Jurkat, Clone E6-1 (cell line): Measurements from ENCODE around the gene WDR55.
"Not testable (repeated sequence)": the region's sequence is repeated elsewhere in the genome, so short reads cannot be mapped to it uniquely, and the experiment has no call there.

ENCODE experiments used
- DNase-seq: peaks from one replicate; pipeline ENCODE4 v3.0.0-alpha.2; 2011; ENCODE audit warnings: low read depth, low spot score
- H3K4me3 ChIP-seq: 2 replicates; pipeline ENCODE4 v1.5.1; 2011; ENCODE audit warnings: mild to moderate bottlenecking, low read length, control low read depth, moderate library complexity

Gene WDR55

GRCh38 chr5:140641716-140642115 lies 23.0 kb upstream of the WDR55 start:
- H3K4me3 ChIP-seq, result no peak overlapping the region
- no peak for DNase-seq

- no peak overlapping the region for H3K4me3 ChIP-seq
- no peak for DNase-seq
Observed at GRCh38 chr5:140642718-140643117, 22.0 kb upstream of the WDR55 start.

DNA sequence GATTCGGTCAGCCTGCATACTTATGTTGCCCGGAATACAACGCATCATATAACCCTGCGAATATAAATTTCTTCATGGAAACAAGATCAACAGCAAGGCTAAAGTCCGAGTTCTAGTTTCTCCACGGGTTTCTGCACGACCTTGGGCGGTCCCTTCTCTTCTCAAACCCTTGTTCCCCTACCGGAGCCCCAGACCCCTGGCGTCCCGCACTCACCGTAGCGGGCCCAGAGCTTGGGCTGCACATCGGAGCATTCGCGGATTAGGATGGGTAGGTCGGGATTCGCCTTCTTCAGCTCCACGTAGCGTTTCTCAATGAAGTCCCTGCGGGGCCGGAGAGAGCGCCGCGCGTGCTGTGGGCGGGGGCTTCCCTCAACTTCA lies 17.7 kb upstream of the WDR55 start:
- H3K4me3 ChIP-seq, result peak overlapping the region; percentile 95
- no peak for DNase-seq

GRCh38 chr5:140658870-140659269 lies 5.8 kb upstream of the WDR55 start:
- H3K4me3 ChIP-seq, result no peak overlapping the region
- no peak for DNase-seq

GRCh38 chr5:140660371-140660770 lies 4.3 kb upstream of the WDR55 start:
- DNase-seq, H3K4me3 ChIP-seq: not testable (repeated sequence)

DNA sequence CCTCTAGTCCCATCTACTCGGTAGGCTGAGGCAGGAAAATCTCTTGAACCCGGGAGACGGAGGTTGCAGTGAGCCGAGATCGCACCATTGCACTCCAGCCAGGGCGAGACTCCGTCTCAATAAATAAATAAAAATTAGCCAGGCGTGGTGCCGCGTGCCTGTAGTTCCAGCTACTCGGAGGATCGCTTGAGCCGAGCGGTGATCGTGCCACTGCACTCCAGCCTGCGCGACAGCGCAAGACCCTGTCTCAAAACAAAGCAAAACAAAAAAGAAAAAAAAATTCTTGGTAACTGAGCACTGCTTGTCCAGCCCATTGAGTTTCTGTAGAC lies 710 bp upstream of the WDR55 start:
- H3K4me3 ChIP-seq, result peak overlapping the region; percentile 77
- no peak for DNase-seq

- DNase-seq, result not testable (repeated sequence)
Observed at GRCh38 chr5:140671035-140671434, 6.3 kb downstream of the WDR55 start.

DNA sequence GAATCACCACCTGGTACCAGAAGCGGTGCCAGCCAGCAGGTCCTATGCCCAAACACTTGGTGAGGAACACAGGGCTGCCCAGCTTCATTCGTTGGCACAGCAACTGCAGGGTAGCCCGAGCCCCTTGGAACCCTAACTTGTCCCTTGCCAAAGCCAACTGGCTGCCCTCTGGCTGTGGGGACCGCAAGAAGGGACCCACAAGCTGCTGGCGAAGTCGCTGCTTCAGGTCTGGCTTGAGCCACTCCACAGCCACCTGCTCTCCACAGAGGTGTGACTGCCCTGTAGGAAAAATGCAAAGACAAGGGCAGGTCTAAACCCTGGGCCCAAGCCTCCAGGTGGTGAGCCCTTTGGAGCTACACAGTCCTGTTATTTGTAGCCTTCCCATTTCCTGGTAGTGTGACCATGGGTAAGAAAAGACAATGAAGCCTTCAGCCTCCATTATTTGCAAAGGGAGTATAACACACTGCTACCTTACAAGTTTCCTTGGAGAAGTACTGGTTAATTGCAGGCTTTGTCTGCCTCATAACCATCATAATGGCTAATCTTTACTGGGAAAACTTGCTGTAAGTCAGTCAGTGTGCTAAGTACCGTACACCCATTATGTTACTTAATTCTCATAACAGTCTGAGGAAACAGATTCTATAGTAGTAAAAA lies 6.9 kb downstream of the WDR55 start:
- no peak for DNase-seq
- H3K4me3 ChIP-seq, result no peak overlapping the region

More at GRCh38 chr5:140671035-140671434, 6.3 kb downstream of the WDR55 start:
- H3K4me3 ChIP-seq, result not testable (repeated sequence)

- DNase-seq, result no peak
- no peak overlapping the region for H3K4me3 ChIP-seq
Observed at GRCh38 chr5:140672455-140673186, 7.9 kb downstream of the WDR55 start.

DNA sequence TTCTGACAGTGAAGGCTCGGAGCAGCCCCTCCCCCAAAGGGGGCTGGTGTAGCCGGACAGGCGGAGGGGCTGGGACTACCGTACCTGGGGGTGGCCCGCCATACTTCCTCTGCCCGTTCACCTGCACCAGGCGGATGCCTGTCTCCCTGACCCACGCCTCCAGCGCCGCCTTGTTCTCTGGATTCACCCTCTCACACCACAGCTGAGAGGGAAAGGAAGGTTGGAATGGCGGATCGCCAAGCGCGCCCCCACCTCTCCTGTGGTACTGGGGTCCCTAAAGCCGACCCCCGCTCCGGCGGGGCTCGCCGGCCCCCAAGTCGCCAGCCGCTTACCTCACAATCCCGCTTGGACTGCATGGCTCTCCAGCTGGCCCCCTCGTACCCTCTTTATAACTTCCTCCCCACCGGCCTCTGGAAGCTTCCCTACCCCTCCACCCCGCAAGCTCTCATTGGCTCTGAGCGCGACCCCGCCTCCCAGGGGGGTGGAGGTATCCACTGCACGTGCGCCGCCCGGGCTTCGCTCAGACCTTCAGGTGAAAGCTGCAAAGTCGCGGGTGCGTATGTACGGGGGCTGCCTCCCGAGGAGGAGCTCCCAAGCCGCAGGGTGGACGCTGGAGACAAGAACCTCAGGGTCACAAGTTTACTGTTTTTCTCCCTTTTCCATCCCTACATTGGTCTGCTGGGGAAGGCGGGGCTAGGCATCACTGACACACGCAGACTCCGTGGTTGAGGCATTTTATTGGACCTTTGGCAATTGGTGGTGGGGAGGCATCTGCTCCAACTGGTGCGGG lies 8.7 kb downstream of the WDR55 start, which contains the start of gene DND1:
TSS of gene DND1 (minus strand) at position 390 of the 790 bp plus-strand sequence. CDS start at position 356, 34 bp downstream.
- H3K4me3 ChIP-seq, result no peak within 1 kb of the TSS
- no peak for DNase-seq

DNA sequence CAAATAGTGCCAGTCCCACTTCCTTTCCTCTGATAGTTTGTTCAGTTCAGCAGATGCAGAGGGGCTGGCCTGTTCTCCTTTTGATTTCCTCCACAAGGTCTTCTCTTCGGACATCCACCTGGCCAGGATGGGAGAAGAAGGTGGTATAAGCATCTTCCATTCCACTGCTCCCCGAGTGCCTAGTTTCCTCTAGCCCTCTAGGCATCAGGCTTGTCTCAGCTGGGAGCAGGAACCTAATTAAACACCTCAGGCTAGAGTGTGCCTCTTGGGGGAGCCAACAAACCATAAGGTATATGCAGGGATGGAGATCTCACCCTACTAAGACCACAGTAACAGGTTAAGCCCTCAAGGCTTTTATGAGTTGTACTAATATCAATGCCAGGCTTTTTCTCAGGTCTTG lies 9.5 kb downstream of the WDR55 start:
- DNase-seq, result no peak
- no peak overlapping the region for H3K4me3 ChIP-seq

DNA sequence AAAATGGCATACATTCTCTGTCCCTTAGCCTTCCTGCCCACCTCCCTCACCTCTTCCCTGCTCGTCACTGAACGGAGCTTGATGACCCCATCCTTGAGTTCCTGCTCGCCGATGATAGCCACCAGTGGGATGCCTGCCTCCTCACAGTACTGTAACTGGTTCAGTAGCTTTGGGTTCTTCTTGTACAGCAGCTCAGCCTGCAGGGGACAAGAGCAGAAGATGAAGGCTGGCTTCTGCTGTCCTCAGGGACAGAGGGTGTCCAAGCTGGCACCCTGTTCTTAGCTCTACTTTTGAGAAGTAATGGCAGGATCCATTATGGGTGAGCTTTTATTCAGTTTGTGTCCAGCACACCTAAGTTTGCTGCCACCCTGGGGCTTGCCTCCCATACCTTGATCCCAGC lies 9.9 kb downstream of the WDR55 start:
- no peak for DNase-seq
- H3K4me3 ChIP-seq, result no peak overlapping the region

- no peak for DNase-seq
- no peak overlapping the region for H3K4me3 ChIP-seq
Observed at GRCh38 chr5:140677947-140678346, 13.2 kb downstream of the WDR55 start.

DNA sequence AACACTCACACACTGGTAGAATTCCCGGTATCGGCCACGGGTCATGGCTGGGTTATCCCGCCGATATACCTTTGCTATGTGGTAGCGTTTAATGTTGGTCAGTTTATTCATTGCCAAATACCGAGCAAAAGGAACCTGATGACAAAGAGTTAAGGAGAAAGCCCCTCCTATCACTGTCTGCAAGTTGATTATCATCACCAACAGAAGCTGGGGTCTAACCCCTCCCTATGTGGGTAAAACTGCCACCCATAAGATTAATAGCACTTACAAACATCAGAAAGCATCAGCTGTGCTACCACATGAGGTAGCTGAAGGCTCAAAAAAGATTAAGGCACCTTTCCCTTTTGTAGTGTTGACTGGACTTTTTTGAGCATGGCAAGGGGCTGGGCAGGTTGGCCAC lies 14.3 kb downstream of the WDR55 start:
- DNase-seq, result no peak
- no peak overlapping the region for H3K4me3 ChIP-seq

DNA sequence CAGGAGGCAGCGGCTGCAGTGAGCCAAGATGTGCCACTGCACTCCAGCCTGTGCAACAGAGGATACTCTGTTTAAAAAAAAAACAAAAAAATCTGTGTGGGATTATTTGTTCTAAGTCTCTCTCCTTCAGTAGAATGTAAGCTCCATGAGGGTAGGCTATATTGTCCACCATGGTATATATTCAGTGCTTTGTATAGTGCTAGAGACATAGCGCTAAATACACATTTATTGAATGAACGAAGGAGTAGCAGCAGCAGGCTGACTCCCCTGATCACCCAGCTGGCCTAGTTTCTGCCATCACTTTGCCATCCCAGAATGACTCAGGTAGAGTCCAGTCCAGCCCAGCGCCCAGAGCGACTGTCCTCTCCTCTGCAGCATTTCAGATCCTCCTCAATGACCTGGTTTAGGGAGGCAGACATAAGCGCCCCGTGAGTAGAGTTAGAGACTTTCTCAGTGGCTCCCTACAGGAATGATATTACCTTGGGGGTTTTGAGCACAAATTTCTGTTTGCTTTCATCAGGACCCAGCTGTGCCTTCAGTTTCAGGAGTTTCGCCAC lies 25.8 kb downstream of the WDR55 start:
- H3K4me3 ChIP-seq, result peak overlapping the region; percentile 94
- no peak for DNase-seq

DNA sequence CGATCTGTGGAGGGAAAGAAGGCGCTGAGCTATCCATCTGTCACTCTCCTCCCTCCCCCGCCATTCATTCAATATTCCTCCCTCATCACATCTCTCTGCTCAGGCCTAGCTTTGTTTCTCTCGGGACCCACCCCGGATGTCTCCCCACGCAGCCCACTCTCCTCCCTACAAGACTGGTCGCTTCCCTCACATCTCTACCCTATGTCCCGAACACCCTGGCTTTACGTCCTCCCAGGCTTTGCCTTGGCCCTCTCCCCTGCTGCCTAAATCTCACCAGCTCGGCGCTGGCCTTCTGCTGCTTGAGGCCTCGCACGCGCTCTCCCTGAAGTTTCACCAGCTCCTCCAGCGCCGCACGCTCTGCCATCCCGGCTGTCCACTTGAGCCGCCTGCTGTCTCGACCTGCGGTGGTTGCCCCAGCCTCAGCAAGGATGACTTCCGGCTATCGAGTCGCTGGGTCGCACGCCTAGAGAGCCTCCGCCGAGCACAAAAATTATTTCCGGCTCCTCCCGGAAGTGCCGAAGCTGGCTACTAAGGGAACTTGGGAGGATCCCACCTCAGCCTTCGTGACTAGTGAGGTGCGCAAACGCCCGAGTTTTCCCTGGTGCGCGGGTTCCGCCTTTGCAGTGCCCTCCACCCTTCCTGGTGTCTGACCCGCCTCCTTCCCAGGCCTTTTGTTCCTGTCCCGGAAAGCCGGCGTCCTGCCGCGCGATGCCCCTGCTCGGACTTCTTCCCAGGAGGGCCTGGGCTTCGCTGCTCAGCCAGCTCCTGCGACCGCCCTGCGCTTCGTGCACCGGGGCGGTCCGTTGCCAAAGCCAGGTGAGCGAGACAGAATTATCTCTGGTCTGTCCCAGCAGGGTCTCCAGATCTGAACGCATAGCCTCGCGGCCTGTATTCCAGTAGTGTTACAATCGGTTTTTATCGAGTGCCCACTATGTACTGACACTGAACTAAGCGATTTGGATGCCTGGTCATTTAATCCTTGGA lies 26.5 kb downstream of the WDR55 start, which contains the start of the genes HARS1 and HARS2:
TSS of gene HARS1 (minus strand) at position 430 of the 984 bp plus-strand sequence. CDS start at position 364, 66 bp downstream.
TSS of gene HARS2 (plus strand) at position 515 of the 984 bp plus-strand sequence. CDS start at position 709, 194 bp downstream.
- H3K4me3 ChIP-seq, result peak within 1 kb of the TSS; percentile 94
- peak; percentile 86 for DNase-seq

- H3K4me3 ChIP-seq, result no peak overlapping the region
- DNase-seq, result no peak
Observed at GRCh38 chr5:140694276-140694675, 29.6 kb downstream of the WDR55 start.

DNA sequence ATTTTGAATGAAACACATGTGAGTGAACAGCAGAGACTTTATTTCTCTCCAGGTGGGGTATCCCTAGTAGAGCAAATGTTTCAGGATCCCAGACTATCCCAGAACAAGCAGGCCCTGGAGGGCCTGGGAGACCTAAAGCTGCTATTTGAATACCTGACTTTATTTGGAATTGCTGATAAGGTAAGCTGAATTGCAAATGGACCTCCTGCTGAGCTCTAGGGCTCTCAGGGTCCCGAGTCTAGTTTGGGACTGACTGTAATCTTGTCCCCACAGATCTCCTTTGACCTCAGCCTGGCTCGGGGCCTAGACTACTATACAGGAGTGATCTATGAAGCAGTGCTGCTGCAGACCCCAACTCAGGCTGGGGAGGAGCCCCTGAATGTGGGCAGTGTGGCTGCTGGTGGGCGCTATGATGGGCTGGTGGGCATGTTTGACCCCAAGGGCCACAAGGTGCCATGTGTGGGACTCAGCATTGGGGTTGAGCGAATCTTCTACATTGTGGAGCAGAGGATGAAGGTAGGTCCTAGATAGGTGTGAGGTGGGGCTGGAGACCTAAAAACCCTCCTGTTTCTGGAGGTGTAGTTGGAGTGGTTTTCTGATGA lies 32.3 kb downstream of the WDR55 start:
- no peak overlapping the region for H3K4me3 ChIP-seq

More for the DNA sequence above, 32.3 kb downstream of the WDR55 start:
- DNase-seq, result no peak
